ENCODE measurements around the gene TP53I13.

TP53I13 gene

DNA sequence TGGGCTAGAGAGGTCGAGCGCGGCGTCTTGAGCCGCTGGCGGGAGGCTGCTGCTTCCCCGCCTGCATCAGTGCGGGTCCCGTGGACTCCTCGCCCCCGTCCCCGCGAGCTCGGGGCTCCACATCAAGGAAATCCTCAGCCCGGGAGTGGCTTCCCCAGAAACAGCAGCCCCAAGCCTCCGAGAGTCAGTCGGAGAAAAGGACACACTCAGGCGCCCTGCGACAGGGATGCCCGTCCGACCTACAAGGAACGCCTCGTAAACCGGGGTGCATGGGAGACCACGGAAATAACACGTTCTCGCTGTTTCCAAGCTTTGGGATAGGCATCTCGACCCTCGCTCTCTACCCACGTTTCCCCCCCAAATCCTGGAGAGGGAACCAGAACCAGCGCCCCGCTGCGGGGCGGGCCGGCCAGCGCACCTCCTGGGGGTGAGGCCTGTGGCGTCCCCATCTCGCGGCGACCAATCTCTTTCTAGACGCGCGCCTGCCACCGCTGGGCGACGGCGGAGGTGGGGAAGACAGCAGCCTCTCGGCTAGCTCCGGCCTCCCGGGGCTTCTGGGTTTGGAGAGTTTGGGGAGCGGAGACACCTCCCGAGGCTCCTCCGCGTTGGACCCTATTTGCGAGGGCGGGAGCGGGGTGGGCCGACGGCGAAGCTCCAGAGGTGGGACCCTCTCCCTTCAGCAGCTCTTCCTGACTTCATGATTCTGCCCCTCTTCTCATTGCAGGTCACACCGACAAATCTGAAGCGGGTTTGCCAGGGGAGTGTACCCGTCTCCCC is 759 bp upstream of the TP53I13 start:
- DNase-seq = peak; percentile 48 to 69

DNA sequence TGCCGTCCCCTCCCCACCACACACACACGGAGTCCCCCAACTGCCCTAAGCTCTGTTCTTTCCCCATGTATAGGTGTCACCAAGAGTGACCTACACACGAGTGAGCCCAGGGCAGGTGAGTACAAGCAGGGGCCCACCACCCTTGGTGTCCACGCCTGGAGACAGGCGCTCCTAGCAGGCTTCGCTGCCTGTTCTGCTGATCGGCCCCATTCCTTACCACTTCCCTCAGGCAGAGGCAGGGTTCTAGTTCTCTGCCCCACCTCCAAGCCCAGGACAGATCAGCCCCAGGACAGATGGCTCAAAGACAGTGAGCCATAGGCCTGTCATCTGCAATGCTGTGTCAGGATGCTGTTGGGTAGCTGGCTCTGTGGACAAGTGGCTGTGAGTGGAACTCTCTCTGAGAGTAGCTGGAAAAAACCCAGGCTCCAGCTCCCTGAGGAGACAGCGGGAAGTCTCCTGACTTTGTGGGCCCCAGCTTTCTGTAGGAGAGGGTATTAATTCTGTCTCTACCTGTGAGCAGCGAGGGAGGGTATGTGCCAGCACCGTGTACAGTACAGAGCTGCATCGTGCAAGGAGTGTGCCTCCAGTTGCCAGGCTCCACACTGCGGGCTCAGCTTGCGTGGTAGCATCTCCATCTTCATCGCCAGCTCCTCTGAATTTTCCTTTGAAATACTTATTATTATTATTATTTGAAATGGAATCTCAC is 897 bp downstream of the TP53I13 start:
- no peak for DNase-seq

- DNase-seq = no peak
These were observed 2.0 kb downstream of the TP53I13 start for GRCh38 chr17:29570521-29570920.

GRCh38 chr17:29571486-29571882 is 3.0 kb downstream of the TP53I13 start:
- no peak for DNase-seq

DNA sequence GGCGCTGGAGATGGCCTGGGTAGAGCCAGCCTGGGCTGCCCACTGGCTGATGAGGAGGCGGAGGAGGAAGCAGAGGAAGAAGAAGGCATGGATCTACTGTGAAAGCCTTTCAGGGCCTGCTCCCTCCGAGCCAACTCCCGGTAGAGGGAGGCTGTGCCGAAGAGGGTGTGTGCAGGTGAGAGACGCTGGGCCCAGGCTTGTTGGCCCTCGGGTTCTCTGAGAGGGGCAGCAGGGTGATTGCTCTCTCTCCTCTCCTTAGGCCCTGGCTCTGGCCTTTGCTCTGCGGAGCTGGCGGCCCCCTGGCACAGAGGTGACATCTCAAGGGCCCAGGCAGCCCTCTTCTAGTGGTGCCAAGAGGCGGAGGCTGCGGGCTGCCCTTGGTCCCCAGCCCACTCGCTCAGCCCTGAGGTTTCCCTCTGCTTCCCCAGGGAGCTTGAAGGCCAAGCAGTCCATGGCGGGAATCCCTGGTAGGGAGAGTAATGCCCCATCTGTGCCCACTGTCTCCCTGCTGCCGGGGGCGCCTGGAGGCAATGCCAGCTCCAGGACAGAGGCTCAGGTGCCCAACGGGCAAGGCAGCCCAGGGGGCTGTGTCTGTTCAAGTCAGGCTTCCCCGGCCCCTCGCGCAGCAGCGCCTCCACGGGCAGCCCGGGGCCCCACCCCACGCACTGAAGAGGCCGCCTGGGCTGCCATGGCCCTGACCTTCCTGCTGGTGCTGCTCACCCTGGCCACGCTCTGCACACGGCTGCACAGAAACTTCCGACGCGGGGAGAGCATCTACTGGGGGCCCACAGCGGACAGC is 3.6 kb downstream of the TP53I13 start:
- DNase-seq = no peak

DNA sequence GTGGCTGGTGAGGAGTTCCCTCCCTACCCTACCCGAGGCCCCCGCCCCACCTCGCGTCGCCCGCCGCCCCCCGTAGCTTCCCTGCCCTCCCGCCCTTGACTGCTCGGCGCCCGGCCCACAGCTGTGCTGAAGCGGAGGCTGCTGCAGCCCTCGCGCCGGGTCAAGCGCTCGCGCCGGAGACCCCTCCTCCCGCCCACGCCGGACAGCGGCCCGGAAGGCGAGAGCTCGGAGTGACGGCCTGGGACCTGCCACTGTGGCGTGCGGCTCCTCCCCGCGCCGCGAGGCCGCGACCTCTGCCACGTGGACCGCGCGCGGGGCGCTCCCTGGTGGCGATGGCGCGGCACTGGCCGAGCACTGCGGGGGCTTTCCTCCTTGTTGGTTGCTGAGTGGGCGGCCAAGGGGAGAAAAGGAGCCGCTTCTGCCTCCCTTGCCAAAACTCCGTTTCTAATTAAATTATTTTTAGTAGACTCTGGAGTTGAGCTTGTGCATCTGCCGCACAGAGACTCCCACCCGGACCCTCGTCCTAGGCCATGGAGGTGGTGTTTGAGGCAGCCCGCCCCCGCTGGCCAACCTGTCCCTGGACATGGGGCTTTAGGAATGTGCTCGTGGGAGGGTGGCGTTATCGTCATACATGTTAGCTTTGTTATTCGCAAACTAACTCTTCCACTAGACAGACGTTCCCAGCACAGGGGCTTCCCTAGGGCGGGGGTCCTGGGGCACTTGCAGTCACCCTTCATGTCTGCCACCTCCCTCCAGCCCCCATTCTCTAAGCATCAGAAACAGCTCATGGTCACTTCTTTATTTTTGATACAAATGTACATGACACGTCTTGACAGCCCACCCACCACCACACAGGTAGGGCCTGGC is 4.4 kb downstream of the TP53I13 start:
- DNase-seq = no peak

- no peak for DNase-seq
These were observed 5.0 kb downstream of the TP53I13 start for GRCh38 chr17:29573558-29573869.

DNA sequence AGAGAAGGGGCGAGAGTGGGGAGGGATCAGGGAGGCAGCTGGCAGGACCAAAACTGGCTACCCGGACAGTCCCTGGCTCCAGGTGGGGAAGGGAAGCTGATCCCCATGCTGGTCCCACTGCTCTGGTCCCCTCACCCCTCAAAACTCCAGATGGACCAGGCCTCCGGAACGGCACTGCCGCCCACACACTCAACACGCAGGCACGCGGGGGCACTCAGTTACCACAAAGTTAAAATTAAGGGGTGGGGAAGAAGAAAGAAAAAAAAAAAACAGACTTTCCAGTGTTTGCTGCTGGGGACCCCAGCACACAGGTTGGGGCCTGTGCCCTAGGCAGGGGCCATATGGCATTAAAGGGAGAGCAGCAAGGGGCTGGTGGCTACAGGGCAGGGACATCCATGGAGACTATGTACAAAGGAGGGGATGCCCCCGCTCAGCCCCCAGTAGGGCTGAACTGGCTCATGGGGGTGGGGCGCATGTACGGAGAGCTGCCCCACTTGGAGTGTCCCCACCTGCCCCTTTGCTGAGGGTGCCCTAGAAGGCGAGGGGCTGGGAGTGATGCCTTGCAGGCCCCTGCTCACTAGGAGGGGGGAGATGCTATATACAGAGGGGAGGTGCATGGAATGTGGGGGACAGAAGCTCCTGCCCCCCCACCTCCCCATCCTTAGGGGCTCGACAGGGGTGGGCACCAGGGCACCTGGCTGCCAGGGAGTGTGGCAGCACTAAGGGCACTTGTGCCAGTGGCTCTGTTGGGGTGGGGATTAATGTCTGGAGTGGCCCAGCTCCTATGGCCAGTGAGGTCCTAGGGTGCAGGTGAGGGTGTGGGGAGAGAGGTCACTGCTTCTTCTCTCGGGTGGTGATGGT is 5.6 kb downstream of the TP53I13 start:
- DNase-seq = no peak

- DNase-seq = no peak
These were observed 6.4 kb downstream of the TP53I13 start for GRCh38 chr17:29574732-29575510.

DNA sequence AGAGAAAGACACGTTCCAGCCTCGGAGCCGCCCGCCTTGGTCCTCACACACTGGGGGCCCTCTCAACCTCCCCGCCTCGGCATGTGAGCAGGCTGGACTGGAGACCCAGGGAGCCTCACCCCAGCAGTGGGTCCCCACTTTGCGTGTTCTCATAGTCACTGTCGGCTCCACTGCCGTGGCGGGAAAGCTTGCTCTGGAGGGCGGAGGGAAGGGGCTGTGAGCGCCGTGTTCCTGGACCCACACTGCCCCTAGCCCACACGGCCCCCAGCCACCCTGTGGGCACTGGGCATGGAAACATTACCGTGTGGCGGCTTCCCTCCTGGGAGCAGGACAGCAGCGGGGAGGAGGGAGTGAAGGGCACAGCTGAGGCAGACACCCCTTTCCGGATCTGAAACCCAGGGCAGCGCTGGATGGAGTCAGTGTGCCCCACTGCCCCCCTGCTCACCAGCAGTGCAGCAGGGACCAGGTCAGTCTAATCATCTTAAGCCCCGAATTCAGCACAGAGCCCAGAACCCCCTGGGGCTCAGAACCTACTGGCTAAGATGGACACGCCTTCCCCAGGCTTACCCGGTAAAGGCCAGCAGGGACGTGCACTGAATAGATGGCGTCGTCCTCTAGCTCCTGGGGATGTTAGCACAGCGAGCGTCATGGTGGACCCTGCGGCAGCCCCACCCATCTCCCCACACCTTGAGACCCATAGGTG is 7.2 kb downstream of the TP53I13 start:
- DNase-seq = no peak

GRCh38 chr17:29576214-29577000 is 7.9 kb downstream of the TP53I13 start:
- DNase-seq = no peak

GRCh38 chr17:29577001-29577370 is 8.5 kb downstream of the TP53I13 start:
- no peak for DNase-seq

- no peak for DNase-seq
These were observed 9.1 kb downstream of the TP53I13 start for GRCh38 chr17:29577385-29578211.

GRCh38 chr17:29578626-29579485 is 10.4 kb downstream of the TP53I13 start:
- no peak for DNase-seq

DNA sequence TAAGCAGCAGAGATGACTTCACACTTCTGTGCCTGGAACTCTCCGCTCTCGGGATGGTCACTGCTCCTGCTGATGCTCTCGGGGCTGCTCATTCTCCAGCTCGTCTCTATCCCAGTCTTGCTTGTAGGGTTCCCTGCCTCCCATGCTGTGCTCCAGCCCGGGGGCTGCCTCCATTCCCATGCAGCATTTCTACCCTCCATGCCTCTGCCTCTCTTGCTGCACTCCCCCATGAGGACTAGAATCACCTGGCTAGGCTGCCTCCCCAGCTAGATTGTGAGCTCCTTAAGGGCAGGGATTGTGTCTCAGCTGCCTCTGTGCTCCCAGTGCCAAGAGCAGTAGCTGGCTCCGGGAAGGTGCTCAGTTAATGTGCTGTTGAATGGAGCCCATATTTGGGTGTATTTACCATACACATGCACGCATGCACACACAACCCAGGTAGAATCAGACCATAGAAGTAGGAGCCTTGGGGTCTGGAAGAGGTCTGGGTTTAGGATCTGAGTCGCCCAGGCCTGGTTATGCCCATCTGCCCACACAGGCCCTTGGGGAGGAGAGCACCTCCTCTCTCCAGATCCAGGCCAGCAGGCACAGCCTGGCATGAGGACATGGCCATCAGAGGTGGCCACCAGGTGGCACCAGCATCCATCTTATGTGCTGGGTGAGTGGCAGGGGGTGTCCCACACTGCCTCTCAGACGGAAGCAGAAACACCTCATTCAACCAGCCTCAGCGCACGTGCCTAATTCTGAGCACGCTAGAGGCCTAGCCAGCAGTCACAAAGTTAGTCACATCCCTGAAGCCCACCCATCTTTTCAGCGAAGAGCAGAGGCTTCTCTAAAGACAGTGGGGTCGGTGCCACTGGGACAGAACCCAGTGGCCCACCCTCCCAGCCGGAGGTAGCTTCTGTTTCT is 11.6 kb downstream of the TP53I13 start:
- DNase-seq = peak; percentile 85 to 86

GRCh38 chr17:29581583-29582253 is 13.2 kb downstream of the TP53I13 start:
- DNase-seq = no peak
